Chondrocyte (in vitro differentiated cells): ENCODE measurements around the gene UBE2G2. TPM values are rescaled to one million over a fixed set of nuclear protein-coding genes. Genes with fewer than 3 reads are reported as not detected.

ENCODE experiments used
- DNase-seq: peaks from one replicate; pipeline ENCODE4 v3.0.0; 2021; ENCODE audit warnings: mixed read lengths, low spot score
- H3K27ac Mint-ChIP-seq: one replicate; pipeline ENCODE4 v1.8.0; 2021; ENCODE audit warnings: mild to moderate bottlenecking, moderate library complexity, mixed read lengths; ENCODE audit not compliant: unreplicated experiment
- H3K27me3 Mint-ChIP-seq: 2 replicates; pipeline ENCODE4 v1.8.0; 2021; ENCODE audit warnings: low read depth, mixed read lengths
- H3K36me3 Mint-ChIP-seq: 2 replicates; pipeline ENCODE4 v1.8.0; 2021; ENCODE audit warnings: low read depth, mixed read lengths
- H3K4me1 Mint-ChIP-seq: 2 replicates; pipeline ENCODE4 v1.8.0; 2021; ENCODE audit warnings: low read depth, mild to moderate bottlenecking, mixed read lengths
- H3K4me3 Mint-ChIP-seq: one replicate; pipeline ENCODE4 v1.8.0; 2021; ENCODE audit warnings: mild to moderate bottlenecking, moderate library complexity, mixed read lengths; ENCODE audit not compliant: unreplicated experiment
- H3K9me3 Mint-ChIP-seq: 2 replicates; pipeline ENCODE4 v1.8.0; 2021; ENCODE audit warnings: low read depth, mixed read lengths
- CTCF ChIP-seq: fragments of 200-600 bp; sonication (generic); IDR thresholded peaks from 2 replicates; pipeline ENCODE4 v1.5.0; 2021; ENCODE audit warnings: antibody characterized with exemption, mild to moderate bottlenecking, moderate library complexity
- total RNA-seq: library from RNA; stranded (reverse); gene quantifications from 3 replicates; pipeline ENCODE4 v1.2.1, GENCODE V29; 2021

Gene UBE2G2
- total RNA-seq, 1 donor from 2014 or later: 48.5 TPM

GRCh38 chr21:44749759-44750674, 51.6 kb downstream of the UBE2G2 start:
- Mint-ChIP-seq H3K27me3 (peaks cover 26% of the 10 kb centered on the region), H3K4me1 (peaks cover 11% of the 10 kb centered on the region), H3K4me3 (no peak overlapping the region), H3K9me3 (peaks cover 3% of the 10 kb centered on the region), H3K36me3 (peaks cover 4% of the 10 kb centered on the region), H3K27ac (no peak overlapping the region)
- DNase-seq: peak; percentile 64
- no peak for TF ChIP-seq CTCF

GRCh38 chr21:44749116-44749758, 52.4 kb downstream of the UBE2G2 start:
- H3K9me3 Mint-ChIP-seq: no peaks in the 10 kb centered on the region
- H3K27me3 Mint-ChIP-seq: peaks cover 30% of the 10 kb centered on the region

GRCh38 chr21:44748621-44749020, 53.0 kb downstream of the UBE2G2 start:
- no peak for TF ChIP-seq CTCF
- peaks cover 7% of the 10 kb centered on the region for H3K4me1 Mint-ChIP-seq
- no peak overlapping the region for H3K27ac Mint-ChIP-seq
- peaks cover 32% of the 10 kb centered on the region for H3K27me3 Mint-ChIP-seq
- DNase-seq: peak; percentile 77
- no peaks in the 10 kb centered on the region for H3K9me3 Mint-ChIP-seq
- no peak overlapping the region for H3K4me3 Mint-ChIP-seq
- H3K36me3 Mint-ChIP-seq: peaks cover 2% of the 10 kb centered on the region

More at GRCh38 chr21:44749116-44749758, 52.4 kb downstream of the UBE2G2 start:
- Mint-ChIP-seq H3K36me3 (peaks cover 2% of the 10 kb centered on the region), H3K27ac (no peak overlapping the region), H3K4me1 (peaks cover 7% of the 10 kb centered on the region), H3K4me3 (no peak overlapping the region)
- TF ChIP-seq CTCF: no peak
- DNase-seq: peak; percentile 75

- peak; percentile 80 for TF ChIP-seq CTCF
- no peak overlapping the region for H3K27ac Mint-ChIP-seq
- no peaks in the 10 kb centered on the region for H3K4me1 Mint-ChIP-seq
- H3K9me3 Mint-ChIP-seq: no peaks in the 10 kb centered on the region
- H3K36me3 Mint-ChIP-seq: no peaks in the 10 kb centered on the region
- H3K4me3 Mint-ChIP-seq: no peak overlapping the region
- peaks cover 31% of the 10 kb centered on the region for H3K27me3 Mint-ChIP-seq
- DNase-seq: no peak
Observed at GRCh38 chr21:44742418-44743153, 59.0 kb downstream of the UBE2G2 start.

- no peak for TF ChIP-seq CTCF
- Mint-ChIP-seq H3K9me3 (no peaks in the 10 kb centered on the region), H3K36me3 (no peaks in the 10 kb centered on the region), H3K4me3 (no peak overlapping the region), H3K4me1 (no peaks in the 10 kb centered on the region), H3K27me3 (peaks cover 32% of the 10 kb centered on the region), H3K27ac (no peak overlapping the region)
- DNase-seq: no peak
Observed at GRCh38 chr21:44741921-44742320, 59.7 kb downstream of the UBE2G2 start.
